GM23338 (cell line): ENCODE data around the gene WNT9A.
"Not testable (repeated sequence)": the region's sequence is repeated elsewhere in the genome, so short reads cannot be mapped to it uniquely, and the experiment has no call there.

ENCODE experiments used
- CTCF ChIP-seq, 2 experiments: fragments of 200-600 bp in 1 of 2; sonication (generic) in 1 of 2; conservative IDR thresholded peaks; 2 replicates each; pipeline versions ENCODE4 v1.5.1 to v1.6.1; 2016 to 2017; ENCODE audit warnings: antibody characterized with exemption in 2 of 2, low read depth in 2 of 2, mild to moderate bottlenecking in 2 of 2, moderate library complexity in 1 of 2
- ETS1 ChIP-seq: IDR thresholded peaks from 2 replicates; pipeline ENCODE4 v1.6.1; 2016; ENCODE audit warnings: antibody characterized with exemption
- EZH2 ChIP-seq: fragments of 200-600 bp; sonication (generic); IDR thresholded peaks from one replicate; pipeline ENCODE4 v1.8.0; 2017; ENCODE audit warnings: antibody characterized with exemption, mild to moderate bottlenecking, low read depth; ENCODE audit not compliant: unreplicated experiment
- EZH2phosphoT487 ChIP-seq: fragments of 200-600 bp; sonication (generic); IDR thresholded peaks from one replicate; pipeline ENCODE4 v1.8.1; 2018; ENCODE audit warnings: antibody characterized with exemption; ENCODE audit not compliant: unreplicated experiment
- JUNB ChIP-seq: IDR thresholded peaks from one replicate; pipeline ENCODE4 v1.6.1; 2016; ENCODE audit warnings: antibody characterized with exemption; ENCODE audit not compliant: unreplicated experiment
- NANOG ChIP-seq: IDR thresholded peaks from 2 replicates; pipeline ENCODE4 v1.6.1; 2016; ENCODE audit warnings: antibody characterized with exemption, borderline replicate concordance
- POLR2AphosphoS5 ChIP-seq: IDR thresholded peaks from 2 replicates; pipeline ENCODE4 v1.6.1; 2016; ENCODE audit warnings: antibody characterized with exemption, low read depth
- REST ChIP-seq: IDR thresholded peaks from one replicate; pipeline ENCODE4 v1.6.1; 2018; ENCODE audit warnings: antibody characterized with exemption; ENCODE audit not compliant: unreplicated experiment
- ZNF114 ChIP-seq: fragments of 250-450 bp; sonication (Bioruptor Pico); IDR thresholded peaks from 2 replicates; pipeline ENCODE4 v1.5.0; 2020; ENCODE audit warnings: mild to moderate bottlenecking, moderate library complexity
- ZNF331 ChIP-seq: fragments of 250-450 bp; sonication (Bioruptor Pico); IDR thresholded peaks from 2 replicates; pipeline ENCODE4 v1.5.0; 2020; ENCODE audit warnings: low read depth, mild to moderate bottlenecking, moderate library complexity

- TF ChIP-seq POLR2AphosphoS5; CTCF (conservative IDR thresholded peaks at IDR 0.05; ENCODE audit: low read depth in 2 of 2); EZH2; REST; EZH2phosphoT487; JUNB; ZNF331; ZNF114; NANOG; ETS1: not testable (repeated sequence)
Measured at GRCh38 chr1:227971216-227971615, 23.5 kb upstream of the WNT9A start.
